ENCODE results near the gene NPM1. TPM values are rescaled to one million over a fixed set of nuclear protein-coding genes. Genes with fewer than 3 reads are reported as not detected.

Gene NPM1
- total RNA-seq, 1 experiment from 2014 or later = 2,693 TPM

DNA sequence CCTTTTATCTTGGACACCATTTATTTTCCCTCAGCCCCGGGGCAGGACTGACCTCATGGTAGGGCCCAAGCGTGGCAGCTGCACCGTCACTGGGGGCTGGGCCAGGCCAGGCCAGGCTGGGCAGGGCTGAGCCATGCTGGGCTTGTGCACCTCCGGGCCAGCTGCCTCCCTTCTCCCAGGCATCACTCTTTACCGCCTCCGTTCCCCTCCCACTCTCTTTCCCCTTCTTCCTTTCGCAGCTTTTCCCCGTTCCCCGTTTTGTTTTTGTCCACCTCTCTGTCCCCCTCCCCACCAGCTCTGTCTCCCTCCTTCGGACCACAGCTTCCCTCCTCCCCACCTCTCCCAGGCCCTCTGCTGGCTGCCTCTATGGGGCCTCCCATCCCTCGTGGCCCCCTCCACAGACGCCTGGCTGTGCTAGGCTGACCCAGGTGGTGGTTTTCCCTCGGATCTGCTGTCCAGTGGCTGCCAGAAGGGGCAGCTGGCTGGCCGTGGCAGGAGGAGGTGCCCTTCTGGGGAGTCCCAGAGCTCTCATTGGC, 49.7 kb downstream of the NPM1 start (continued):
- TF ChIP-seq, protein P1, sequence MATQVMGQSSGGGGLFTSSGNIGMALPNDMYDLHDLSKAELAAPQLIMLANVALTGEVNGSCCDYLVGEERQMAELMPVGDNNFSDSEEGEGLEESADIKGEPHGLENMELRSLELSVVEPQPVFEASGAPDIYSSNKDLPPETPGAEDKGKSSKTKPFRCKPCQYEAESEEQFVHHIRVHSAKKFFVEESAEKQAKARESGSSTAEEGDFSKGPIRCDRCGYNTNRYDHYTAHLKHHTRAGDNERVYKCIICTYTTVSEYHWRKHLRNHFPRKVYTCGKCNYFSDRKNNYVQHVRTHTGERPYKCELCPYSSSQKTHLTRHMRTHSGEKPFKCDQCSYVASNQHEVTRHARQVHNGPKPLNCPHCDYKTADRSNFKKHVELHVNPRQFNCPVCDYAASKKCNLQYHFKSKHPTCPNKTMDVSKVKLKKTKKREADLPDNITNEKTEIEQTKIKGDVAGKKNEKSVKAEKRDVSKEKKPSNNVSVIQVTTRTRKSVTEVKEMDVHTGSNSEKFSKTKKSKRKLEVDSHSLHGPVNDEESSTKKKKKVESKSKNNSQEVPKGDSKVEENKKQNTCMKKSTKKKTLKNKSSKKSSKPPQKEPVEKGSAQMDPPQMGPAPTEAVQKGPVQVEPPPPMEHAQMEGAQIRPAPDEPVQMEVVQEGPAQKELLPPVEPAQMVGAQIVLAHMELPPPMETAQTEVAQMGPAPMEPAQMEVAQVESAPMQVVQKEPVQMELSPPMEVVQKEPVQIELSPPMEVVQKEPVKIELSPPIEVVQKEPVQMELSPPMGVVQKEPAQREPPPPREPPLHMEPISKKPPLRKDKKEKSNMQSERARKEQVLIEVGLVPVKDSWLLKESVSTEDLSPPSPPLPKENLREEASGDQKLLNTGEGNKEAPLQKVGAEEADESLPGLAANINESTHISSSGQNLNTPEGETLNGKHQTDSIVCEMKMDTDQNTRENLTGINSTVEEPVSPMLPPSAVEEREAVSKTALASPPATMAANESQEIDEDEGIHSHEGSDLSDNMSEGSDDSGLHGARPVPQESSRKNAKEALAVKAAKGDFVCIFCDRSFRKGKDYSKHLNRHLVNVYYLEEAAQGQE (IDR thresholded peaks at IDR 0.05; ENCODE audit: low read depth) = no peak
- TF ChIP-seq POLR2A (IDR thresholded peaks at IDR 0.05; ENCODE audit: borderline replicate concordance, extremely low read depth, insufficient read depth, insufficient read length) (no peak), POLR2AphosphoS5 (IDR thresholded peaks at IDR 0.05; ENCODE audit: low read depth, low read length) (no peak), CEBPB (IDR thresholded peaks at IDR 0.05; ENCODE audit: low read depth) (no peak)

DNA sequence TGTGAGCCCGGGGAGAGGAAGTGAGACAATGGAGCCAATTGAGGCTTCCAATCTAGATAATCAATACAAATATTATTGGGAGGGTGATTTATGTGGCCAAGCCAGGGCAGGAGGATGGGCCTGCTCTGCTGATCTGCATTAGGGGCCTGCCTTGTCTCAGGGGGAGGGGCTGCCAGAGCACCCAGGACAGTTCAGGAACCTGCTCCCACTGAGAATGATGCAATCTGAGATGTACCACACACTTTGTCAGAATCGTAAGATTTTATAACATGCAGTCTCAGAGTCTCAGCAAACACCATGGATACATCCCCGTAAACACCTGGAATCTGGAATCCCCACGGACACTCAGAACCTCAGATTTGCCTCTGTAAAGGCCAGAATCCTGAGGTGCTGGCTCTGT, 51.1 kb downstream of the NPM1 start:
- ATAC-seq = no peak
- Histone ChIP-seq H3K27ac (ENCODE audit: low read depth, low read length) (no peak overlapping the region), H3K9me3 (ENCODE audit: control insufficient read depth in 1 of 2, insufficient read depth in 1 of 2, low read depth in 1 of 2, low read length in 2 of 2) (no peaks in the 10 kb centered on the region), H3K27me3 (ENCODE audit: insufficient read depth, low read length) (no peaks in the 10 kb centered on the region), H3K4me1 (ENCODE audit: control insufficient read depth in 1 of 2, insufficient read depth in 2 of 2, low read length in 2 of 2) (no peaks in the 10 kb centered on the region), H3K4me3 (replicated peaks in 1 of 2; ENCODE audit: low read depth in 1 of 2, low read length in 2 of 2) (no peak overlapping the region), H3K9ac (ENCODE audit: low read length) (no peak overlapping the region), H3K9me2 (ENCODE audit: insufficient read depth) (no peaks in the 10 kb centered on the region), H2AFZ (ENCODE audit: low read depth, low read length, poor library complexity, severe bottlenecking) (no peak overlapping the region), H3K4me2 (ENCODE audit: low read length) (no peak overlapping the region), H3K36me3 (ENCODE audit: control insufficient read depth in 1 of 2, insufficient read depth in 2 of 2, low read length in 2 of 2) (no peaks in the 10 kb centered on the region), H3K79me2 (ENCODE audit: insufficient read depth, low read length) (no peaks in the 10 kb centered on the region), H4K20me1 (ENCODE audit: insufficient read depth) (no peaks in the 10 kb centered on the region)
- POLR2A ChIA-PET = no interaction called here
- intact Hi-C loops (cut with micrococcal nuclease) = no loop called here
- RAD21 ChIA-PET (ENCODE audit: low non-redundant PET in 1 of 2, low total read pairs in 2 of 2, uncharacterized antibody in 2 of 2, unreplicated experiment in 2 of 2) = no interaction called here
- TF ChIP-seq SIN3A (IDR thresholded peaks at IDR 0.05; ENCODE audit: low read depth) (no peak), EGR1 (IDR thresholded peaks at IDR 0.05; ENCODE audit: low read depth) (no peak), EZH2phosphoT487 (IDR thresholded peaks at IDR 0.05; ENCODE audit: borderline replicate concordance) (no peak), CEBPB (IDR thresholded peaks at IDR 0.05; ENCODE audit: low read depth) (no peak), ZFX (IDR thresholded peaks at IDR 0.05) (no peak), FOSL1 (IDR thresholded peaks at IDR 0.05; ENCODE audit: low read depth) (no peak), YY1 (IDR thresholded peaks at IDR 0.05; ENCODE audit: extremely low read depth, insufficient replicate concordance, low read depth, low read length) (no peak), EZH2 (IDR thresholded peaks at IDR 0.05) (no peak)
- TF ChIP-seq, protein P2, sequence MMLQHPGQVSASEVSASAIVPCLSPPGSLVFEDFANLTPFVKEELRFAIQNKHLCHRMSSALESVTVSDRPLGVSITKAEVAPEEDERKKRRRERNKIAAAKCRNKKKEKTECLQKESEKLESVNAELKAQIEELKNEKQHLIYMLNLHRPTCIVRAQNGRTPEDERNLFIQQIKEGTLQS (IDR thresholded peaks at IDR 0.05) = no peak
- TF ChIP-seq, protein P3, sequence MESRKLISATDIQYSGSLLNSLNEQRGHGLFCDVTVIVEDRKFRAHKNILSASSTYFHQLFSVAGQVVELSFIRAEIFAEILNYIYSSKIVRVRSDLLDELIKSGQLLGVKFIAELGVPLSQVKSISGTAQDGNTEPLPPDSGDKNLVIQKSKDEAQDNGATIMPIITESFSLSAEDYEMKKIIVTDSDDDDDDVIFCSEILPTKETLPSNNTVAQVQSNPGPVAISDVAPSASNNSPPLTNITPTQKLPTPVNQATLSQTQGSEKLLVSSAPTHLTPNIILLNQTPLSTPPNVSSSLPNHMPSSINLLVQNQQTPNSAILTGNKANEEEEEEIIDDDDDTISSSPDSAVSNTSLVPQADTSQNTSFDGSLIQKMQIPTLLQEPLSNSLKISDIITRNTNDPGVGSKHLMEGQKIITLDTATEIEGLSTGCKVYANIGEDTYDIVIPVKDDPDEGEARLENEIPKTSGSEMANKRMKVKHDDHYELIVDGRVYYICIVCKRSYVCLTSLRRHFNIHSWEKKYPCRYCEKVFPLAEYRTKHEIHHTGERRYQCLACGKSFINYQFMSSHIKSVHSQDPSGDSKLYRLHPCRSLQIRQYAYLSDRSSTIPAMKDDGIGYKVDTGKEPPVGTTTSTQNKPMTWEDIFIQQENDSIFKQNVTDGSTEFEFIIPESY (IDR thresholded peaks at IDR 0.05; ENCODE audit: extremely low read depth, insufficient replicate concordance, low read length) = no peak
- CTCF ChIA-PET = no interaction called here
- no peak for DNase-seq (ENCODE audit: low read depth, low spot score)
- BruUV-seq (replicated peaks) = no TSS peak
